T47D (cell line): ENCODE results near the gene TOX2.

ENCODE experiments used
- DNase-seq, 2 experiments: peaks; one replicate each; pipeline versions ENCODE4 v3.0.0 to v3.0.0-alpha.2; 2011 to 2012; ENCODE audit warnings: low read depth in 1 of 2, low spot score in 1 of 2
- JUND ChIP-seq: IDR thresholded peaks from 2 replicates; pipeline ENCODE4 v1.6.1; 2012; ENCODE audit warnings: low read depth
- in situ Hi-C: cut with HindIII; loops from 2 replicates; pipeline ENCODE4 v1.10.0; 2016; ENCODE audit warnings: low sequenced_read_pairs, low pct_unique_long_range_greater_than_20kb

TOX2 gene

DNA sequence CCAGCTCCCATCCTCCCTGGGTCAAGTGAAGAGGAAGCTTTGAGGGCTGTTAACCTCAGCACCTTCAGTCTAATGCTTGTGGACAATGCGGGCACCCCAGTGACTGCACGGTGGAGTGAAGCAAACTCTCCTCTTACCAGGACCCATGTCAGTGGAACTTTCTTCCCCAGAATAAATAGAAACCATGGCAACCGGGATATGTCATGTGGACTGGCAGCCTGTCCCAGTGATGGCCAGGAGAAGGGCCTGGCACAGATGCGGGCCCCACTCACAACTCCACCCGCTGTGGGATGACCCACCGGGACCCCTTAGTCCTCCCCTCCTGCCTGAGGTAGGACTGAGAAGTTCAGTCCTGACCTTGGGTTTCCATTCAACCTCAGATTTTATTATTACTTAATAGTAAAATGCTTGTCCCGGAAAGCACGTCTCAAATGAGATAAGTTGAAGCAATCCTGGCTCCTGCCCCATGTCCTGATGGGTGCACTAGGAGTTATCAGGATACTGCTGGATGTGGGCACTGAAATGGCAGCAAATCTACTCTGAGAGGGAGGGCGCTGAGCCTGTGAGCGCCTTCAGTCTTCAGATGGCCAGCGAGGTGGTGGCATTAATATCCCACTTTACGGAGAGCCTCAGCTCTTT lies 23.5 kb downstream of the TOX2 start:
- TF ChIP-seq JUND: no peak
- no peak for DNase-seq
- in situ Hi-C loops: no loop called here

DNA sequence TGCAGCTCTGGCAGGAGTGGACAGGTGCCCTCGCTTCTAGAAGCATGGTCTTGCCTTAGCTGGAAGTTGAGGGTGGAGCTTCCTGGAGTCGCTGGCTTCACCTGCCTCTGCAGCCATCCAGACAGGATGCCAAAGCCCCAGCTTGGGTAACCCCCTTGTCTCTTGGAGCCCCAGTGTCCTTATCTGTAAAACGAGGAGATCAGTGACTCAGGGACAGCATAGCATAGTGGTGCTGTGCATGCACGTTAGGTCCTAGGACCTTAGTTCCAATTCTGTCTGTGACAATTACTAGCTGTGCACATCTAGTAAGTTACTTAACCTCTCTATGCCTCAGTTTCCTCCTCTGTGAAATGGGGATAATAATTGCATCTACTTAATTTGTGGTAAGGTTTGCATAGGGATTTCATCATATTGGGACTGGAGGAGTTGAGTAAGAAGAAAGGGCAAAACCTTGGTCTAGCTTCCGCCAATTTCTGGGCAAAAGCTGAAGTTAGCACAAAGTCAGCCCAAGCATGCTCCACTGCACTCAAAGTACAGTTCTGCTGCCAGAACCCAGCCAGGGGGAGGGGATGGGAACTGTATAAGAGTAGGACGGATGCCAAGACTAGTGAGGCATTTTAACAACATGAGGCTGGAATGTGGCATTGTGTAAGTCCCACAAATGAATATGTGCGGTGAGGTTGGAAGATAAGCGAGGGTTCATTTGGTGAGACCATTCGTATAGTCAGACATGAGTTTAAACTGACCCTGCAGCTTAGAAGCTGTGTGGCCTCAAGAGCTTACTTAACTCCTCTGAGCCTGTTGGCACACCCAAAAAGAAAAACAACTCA lies 24.5 kb downstream of the TOX2 start:
- TF ChIP-seq JUND: no peak
- DNase-seq: peak in 1 of 2 experiments; percentile 61
- in situ Hi-C loops: no loop called here

DNA sequence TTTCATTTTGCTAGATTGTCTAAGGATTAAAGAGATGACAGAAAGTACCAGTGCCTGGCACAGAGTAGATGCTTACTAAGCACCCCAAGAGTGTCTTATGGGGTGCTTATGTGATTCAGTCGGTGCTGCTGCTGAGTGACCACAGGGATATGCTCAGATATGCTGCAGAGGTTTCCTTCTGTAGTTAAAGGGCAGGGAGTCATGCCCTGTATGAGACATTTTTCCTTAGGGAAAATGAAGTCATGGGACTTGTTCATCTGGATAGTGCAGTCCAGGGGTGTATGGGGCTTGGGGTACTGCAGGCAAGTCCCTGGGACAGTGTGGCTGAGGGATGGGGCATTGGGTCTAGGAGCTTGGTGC lies 25.1 kb downstream of the TOX2 start:
- no peak for DNase-seq
- in situ Hi-C loops: no loop called here
- no peak for TF ChIP-seq JUND

DNA sequence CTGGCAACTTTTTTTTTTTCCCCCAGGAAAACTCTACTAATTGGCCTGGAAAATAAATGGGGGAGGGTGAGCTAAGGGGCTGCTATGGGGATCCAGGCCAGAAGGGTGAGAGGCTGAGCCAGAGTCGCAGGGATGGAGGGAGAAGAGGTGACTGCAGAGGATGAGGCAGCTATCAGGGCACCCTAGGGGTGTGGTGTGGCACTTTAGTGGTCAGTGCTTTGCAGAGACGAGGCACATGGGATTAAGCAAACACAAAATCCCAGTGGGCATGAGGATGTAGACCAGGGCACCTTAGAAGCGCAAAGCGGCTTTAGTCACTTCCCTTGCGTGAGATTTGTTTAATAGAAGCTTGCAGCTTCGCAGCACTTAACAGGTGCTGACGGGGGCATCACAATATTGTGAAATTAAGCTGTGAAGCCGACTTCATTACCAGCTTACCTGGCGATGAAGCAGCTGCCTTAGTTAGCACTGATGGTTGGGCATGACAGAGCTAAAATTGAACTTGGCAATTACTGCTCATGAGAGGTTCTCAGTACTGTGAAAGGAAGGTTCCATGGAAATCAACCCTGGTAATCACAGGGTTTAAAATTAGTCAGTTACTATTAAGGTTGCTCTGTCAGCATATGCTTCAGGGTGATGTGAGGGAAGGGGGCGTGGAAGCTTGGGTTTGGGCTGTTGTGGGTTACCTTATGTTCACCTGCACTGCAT lies 26.0 kb downstream of the TOX2 start:
- in situ Hi-C loops: no loop called here
- DNase-seq: no peak
- TF ChIP-seq JUND: no peak

DNA sequence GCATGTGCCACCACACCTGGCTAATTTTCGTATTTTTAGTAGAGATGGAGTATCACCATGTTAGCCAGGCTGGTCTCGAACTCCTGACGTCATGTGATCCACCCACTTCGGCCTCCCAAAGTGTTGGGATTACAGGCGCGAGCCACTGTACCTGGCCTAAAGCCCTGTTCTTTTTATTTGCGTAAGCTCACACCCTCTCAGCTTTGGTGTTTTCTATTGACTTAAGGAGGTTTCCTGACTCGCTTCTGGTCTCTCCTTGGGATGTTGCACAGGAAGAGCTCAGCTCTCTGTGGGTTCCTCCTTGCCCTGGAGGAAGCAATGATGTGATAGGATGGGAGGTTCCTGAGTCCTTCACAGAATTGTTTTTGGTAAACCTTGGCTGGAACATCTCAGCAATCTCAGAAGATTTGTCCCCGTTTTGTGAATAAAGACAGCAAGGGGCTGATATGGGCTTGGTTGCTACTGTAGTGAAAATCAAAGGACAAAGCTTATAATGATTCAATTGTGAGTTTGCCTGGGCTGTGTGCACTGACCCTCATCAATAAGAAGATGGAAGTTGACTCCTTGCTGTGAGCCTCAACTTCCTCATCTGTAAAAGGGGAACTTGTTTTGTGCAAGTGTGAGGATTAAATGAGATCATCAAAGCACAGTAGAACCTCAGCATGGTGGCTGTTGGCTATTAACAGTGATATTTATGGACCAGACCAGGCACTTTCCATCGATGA lies 27.0 kb downstream of the TOX2 start:
- TF ChIP-seq JUND: no peak
- no peak for DNase-seq
- in situ Hi-C loops: no loop called here

DNA sequence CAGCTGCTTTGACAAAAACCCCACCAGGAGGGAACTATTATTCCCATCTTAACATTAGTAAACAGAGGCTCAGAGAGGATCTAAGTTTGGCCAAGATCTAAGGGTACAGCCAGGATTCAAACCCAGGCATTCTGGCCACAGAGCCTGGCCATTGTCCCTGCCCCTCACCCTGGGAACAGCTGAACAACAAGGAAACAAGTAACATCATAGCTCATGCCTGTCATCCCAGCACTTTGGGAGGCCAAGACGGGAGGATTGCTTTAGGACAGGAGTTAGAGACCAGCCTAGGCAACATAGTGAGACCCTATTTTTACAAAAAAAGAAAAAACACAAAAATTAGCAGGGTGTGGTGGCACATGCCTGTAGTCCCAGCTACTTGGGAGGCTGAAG lies 27.5 kb downstream of the TOX2 start:
- no peak for DNase-seq
- no peak for TF ChIP-seq JUND
- in situ Hi-C loops: no loop called here

DNA sequence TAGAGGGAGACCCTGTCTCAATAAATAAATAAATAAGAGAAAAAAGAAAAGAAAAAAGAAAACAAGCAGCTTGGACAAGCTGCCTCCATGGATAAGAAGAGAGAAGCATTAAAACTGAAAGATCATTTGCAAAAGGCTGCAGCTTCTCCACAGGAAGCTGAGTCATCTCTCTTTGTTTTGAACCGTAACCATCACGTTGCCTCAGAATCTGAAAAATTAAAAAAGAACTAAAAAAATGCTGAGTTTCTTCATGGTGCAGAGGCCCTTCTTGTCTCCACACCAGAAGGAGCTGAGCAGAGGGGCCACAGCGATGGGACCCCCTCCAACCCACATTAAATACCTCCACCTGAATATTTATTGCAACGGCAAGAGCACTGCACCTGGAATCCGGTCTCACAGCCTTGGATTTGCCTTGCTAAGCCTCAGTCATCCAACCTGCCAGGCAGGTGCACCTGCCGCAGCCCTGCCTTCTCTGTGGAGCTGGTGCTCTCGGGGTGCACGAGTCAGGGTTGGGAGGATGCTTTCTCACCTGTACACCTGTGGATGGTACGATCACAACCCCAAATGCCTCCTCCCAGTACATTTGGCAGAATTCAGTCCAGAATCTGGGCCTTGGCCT lies 28.1 kb downstream of the TOX2 start:
- in situ Hi-C loops: no loop called here
- peak in 1 of 2 experiments; percentile 69 for DNase-seq

DNA sequence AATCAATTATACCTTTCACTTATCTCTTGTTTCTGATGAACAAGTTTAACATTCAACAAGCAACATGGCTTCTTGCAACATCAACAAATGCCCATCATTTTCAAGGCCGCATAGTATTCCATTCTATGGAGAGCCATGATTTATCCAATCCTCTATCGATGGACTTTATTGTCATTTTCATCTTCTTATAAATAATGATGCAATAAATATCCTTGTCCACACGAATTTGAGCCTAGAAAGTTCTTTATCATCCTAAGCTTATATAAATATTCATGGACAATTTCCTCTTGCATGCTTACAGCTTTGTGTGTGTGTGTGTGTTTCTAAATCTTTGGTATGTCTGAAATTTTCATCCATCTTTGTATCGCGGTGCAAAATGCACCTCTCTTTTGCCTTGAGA lies 29.1 kb downstream of the TOX2 start:
- no peak for TF ChIP-seq JUND
- no peak for DNase-seq
- in situ Hi-C loops: no loop called here

More for the DNA sequence above, 28.1 kb downstream of the TOX2 start:
- no peak for TF ChIP-seq JUND

DNA sequence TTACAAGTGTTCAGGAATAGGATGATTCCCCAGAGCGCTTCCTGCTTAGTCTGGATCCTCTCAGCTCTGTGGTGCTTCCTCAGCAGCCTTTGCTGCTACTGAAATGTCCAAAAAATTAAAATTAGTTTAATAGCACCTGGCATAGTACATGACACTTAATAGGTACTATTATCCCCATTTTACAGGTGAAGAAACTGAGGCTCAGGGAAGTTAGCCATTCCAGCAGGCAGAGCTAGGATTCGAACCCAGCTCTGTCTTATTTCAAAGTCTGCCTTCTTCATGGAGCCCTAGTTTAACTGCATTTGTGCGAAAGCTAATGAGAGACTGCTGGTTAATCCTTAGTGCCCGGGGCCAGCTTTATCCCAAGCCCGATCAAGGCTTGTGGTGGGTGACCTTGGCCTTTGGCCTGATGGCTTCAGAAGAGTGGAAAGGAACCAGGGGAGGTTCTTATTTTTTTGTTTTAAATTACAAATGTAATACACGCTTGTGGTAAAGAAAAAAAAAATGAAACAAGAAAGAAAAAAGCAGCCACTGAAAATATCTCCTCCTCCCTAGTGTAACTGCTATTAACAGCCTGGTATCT lies 30.1 kb downstream of the TOX2 start:
- TF ChIP-seq JUND: no peak
- no peak for DNase-seq
- in situ Hi-C loops: no loop called here

DNA sequence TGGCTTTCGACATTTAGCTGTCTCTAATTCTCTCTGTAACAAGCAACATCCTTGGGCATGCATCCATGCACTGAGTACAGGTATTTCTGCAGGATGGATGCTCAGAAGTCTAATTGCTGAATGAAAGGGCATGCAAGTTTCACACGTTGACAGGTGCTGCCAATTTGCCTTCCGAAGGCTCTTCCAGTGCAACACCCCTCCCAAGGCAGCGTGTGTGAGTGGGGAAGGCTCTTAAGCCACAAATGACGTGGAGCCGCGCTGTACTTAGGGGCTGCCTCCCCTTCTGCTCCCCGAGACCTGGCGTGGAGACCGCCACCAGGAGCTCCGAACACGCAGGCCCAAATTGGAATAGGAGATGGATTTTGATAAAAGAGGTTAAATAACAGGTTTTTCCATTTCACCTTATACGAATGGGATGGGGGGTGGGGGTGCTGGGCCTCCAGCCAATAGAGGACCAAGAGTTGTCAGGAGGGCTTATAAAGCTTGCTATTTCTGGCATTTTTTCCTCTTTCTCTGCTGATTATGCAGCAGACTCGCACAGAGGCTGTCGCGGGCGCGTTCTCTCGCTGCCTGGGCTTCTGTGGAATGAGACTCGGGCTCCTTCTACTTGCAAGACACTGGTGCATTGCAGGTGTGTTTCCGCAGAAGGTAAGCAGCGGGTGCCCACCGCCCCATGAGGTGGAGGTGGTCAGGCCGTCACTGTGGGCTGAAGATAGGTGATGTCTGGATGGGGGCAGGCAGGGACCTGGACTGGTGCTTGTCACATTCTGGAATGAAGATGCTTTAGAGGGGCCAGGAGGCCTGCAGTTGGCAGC lies 30.9 kb downstream of the TOX2 start:
- TF ChIP-seq JUND: no peak
- in situ Hi-C loops: no loop called here
- no peak for DNase-seq

DNA sequence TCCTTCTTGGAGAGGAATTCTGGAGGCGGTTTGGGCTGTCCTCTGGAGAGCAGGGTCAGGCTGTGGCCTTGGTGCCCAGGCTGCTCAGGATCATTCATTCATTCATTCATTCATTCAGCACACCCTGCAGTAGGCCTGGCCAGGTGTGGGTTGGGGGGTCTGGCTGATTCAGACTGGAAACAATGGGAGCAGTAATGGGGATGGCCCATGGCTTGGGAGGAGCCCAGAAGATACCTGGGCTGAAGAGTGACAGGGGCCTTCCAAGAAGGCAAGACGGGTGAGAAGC lies 31.5 kb downstream of the TOX2 start:
- no peak for DNase-seq
- in situ Hi-C loops: no loop called here
- TF ChIP-seq JUND: no peak
